Pancreas (tissue), 10 donors: ENCODE measurements around the gene NEB. TPM values are rescaled to one million over a fixed set of nuclear protein-coding genes. Genes with fewer than 3 reads are reported as not detected.

Source experiments
- ATAC-seq, 4 donors: fragments of 200-7000 bp; cut with Tn5 transposase; one replicate each; pipeline versions ENCODE4 v1.8.0 to v1.9.1; 2020; ENCODE audit warnings: mild to moderate bottlenecking in 4 of 4, moderate library complexity in 4 of 4
- DNase-seq, 6 donors: peaks; one replicate each; pipeline ENCODE4 v3.0.0-alpha.2; 2020
- FAIRE-seq: peaks from 2 replicates; lab custom pipeline; 2012; peaks lifted over from hg19 to GRCh38; lab: Jason Lieb, UNC
- H3K27ac ChIP-seq, 4 donors: fragments of 200-600 bp; sonication (generic); 1 replicate in 3 of 4; 2 replicates in 1 of 4; pipeline versions ENCODE4 v1.5.0 to v1.8.0; 2020
- H3K27me3 ChIP-seq, 4 donors: fragments of 200-600 bp; one replicate each; pipeline ENCODE4 v1.8.0; 2021
- H3K36me3 ChIP-seq, 3 donors: fragments of 200-600 bp; sonication (generic) in 1 of 3; one replicate each; pipeline versions ENCODE4 v1.5.0 to v1.8.0; 2020 to 2021
- H3K4me1 ChIP-seq, 3 donors: fragments of 200-600 bp; one replicate each; pipeline ENCODE4 v1.8.0; 2021
- H3K4me3 ChIP-seq, 4 donors: fragments of 200-600 bp; sonication (generic) in 2 of 4; one replicate each; pipeline versions ENCODE4 v1.5.0 to v1.8.0; 2020 to 2021
- H3K9me3 ChIP-seq, 4 donors: fragments of 200-600 bp; one replicate each; pipeline ENCODE4 v1.8.0; 2021
- CTCF ChIP-seq, 4 donors: fragments of 200-600 bp; sonication (generic) in 3 of 4; IDR thresholded peaks; one replicate each; pipeline versions ENCODE4 v1.5.0 to v1.8.0; 2021; ENCODE audit warnings: antibody characterized with exemption in 4 of 4
- WGBS, 2 donors: extraction: QIAGEN DNeasy Blood & Tissue Kit; methylation state at CpG; one replicate each; pipeline ENCODE4 v1.1.7; 2013; 5-methylcytosine and 5-hydroxymethylcytosine counted together
- intact Hi-C, 3 donors: fragments of 100-400 bp; cut with DNase I; formaldehyde crosslinking; loops; one replicate each; pipeline versions ENCODE4 v1.11.1 to v1.14.2; 2022
- polyA plus RNA-seq, 2 donors: library from polyadenylated mRNA; stranded (reverse); fragments of 200-250 nt; gene quantifications; one replicate each; pipeline ENCODE4 v1.2.3, GENCODE V29; 2013
- total RNA-seq, 6 donors: library from RNA; stranded (reverse); fragmentation: NEBNext Ultra II Directional in 4 of 6; extraction: Animal tissue kit (Norgen Biotek cat#: 25700) in 4 of 6; gene quantifications; one replicate each; pipeline versions ENCODE4 v1.2.1 to v1.2.4, GENCODE V29; 2021 to 2023
- donor health status: healthy with polysubstance abuse.
- donor health status: DM: no; HTN: no; CAD: no; lungs with moderate emphysema.
- donor health status: DM: no; HTN: no; CAD: no.
- donor health status: control.
- donor health status: control.
- donor health status: Bipolar disorder and iron deficiency.
- donor health status: DM: yes; HTN: yes; CAD: no.
- donor health status: DM: no; HTN: no; CAD: no.
- donor health status: DM: no; HTN: no; CAD: no.
- donor health status: DM: yes; HTN: yes; CAD: no.

Gene NEB
- 1 to 10 TPM in 1 of 6 donors, under 1 TPM in 5; 0.58 to 1.5 (median 0.70) TPM for total RNA-seq
- 1 to 10 TPM in 1 of 2 donors, under 1 TPM in 1; 0.99 to 2.5 TPM for polyA plus RNA-seq

- 81 to 87% methylated on average over 11 of the region's 11 CpGs for WGBS, 2 donors
- Histone ChIP-seq H3K4me1 (no peaks in the 10 kb centered on the region), H3K36me3 (no peaks in the 10 kb centered on the region), H3K27ac (no peak within 1 kb of the TSS), H3K9me3 (no peaks in the 10 kb centered on the region), H3K4me3 (no peak within 1 kb of the TSS), H3K27me3 (no peaks in the 10 kb centered on the region)
- FAIRE-seq (no peak), DNase-seq (no peak), ATAC-seq (no peak)
- no peak for TF ChIP-seq CTCF (IDR thresholded peaks at IDR 0.05)
- intact Hi-C loops: no loop called here
These were observed at the start of gene NEB for GRCh38 chr2:151733771-151734672. Gene NEB, minus strand, starts transcription at chr2:151734476. Its CDS starts 1,320 bp downstream, at chr2:151733156.

GRCh38 chr2:151783133-151783520 lies 48.9 kb upstream of the NEB start:
- FAIRE-seq (no peak), DNase-seq (no peak), ATAC-seq (no peak)
- Histone ChIP-seq H3K4me3 (no peak overlapping the region), H3K36me3 (peaks cover 0 to 4% (median 0%) of the 10 kb centered on the region in 3 donors), H3K9me3 (no peaks in the 10 kb centered on the region), H3K27ac (no peak overlapping the region), H3K27me3 (no peaks in the 10 kb centered on the region), H3K4me1 (no peaks in the 10 kb centered on the region)
- intact Hi-C loops: no loop called here
- no peak for TF ChIP-seq CTCF (IDR thresholded peaks at IDR 0.05)
- WGBS, 2 donors: 96 to 97% methylated on average over 2 of the region's 2 CpGs

- intact Hi-C loops: no loop called here
These were observed 48.3 kb upstream of the NEB start for GRCh38 chr2:151782378-151783132.

GRCh38 chr2:151781642-151782041 lies 47.4 kb upstream of the NEB start:
- FAIRE-seq: no peak

More at GRCh38 chr2:151782378-151783132, 48.3 kb upstream of the NEB start:
- ATAC-seq (no peak), FAIRE-seq (no peak), DNase-seq (no peak)
- Histone ChIP-seq H3K4me1 (no peaks in the 10 kb centered on the region), H3K27me3 (no peaks in the 10 kb centered on the region), H3K36me3 (peaks cover 0 to 4% (median 0%) of the 10 kb centered on the region in 3 donors), H3K9me3 (no peaks in the 10 kb centered on the region), H3K27ac (no peak overlapping the region), H3K4me3 (no peak overlapping the region)
- WGBS, 2 donors: 87 to 90% methylated on average over 6 of the region's 6 CpGs
- no peak for TF ChIP-seq CTCF (IDR thresholded peaks at IDR 0.05)

More at GRCh38 chr2:151781642-151782041, 47.4 kb upstream of the NEB start:
- Histone ChIP-seq H3K4me3 (no peak overlapping the region), H3K36me3 (peaks cover 0 to 4% (median 0%) of the 10 kb centered on the region in 3 donors), H3K27ac (no peak overlapping the region), H3K4me1 (no peaks in the 10 kb centered on the region), H3K27me3 (no peaks in the 10 kb centered on the region), H3K9me3 (no peaks in the 10 kb centered on the region)
- DNase-seq (no peak), ATAC-seq (no peak)
- no peak for TF ChIP-seq CTCF (IDR thresholded peaks at IDR 0.05)
- 95% methylated on average over 4 of the region's 4 CpGs for WGBS, 2 donors
- intact Hi-C loops: no loop called here
